Inflammatory macrophage treated with lipopolysaccharide for 4 hours (primary cell): ENCODE results near the gene ACVR1.
"Not testable (repeated sequence)": the region's sequence is repeated elsewhere in the genome, so short reads cannot be mapped to it uniquely, and the experiment has no call there.

Experiments
- DNase-seq: peaks from one replicate; pipeline ENCODE4 v3.0.0-alpha.2; 2020

The ACVR1 gene

GRCh38 chr2:157787364-157787938 lies 88.7 kb downstream of the ACVR1 start:
- no peak for DNase-seq

- DNase-seq = no peak
Observed at GRCh38 chr2:157786663-157787363, 89.3 kb downstream of the ACVR1 start.

- DNase-seq = no peak
Observed at GRCh38 chr2:157785866-157786662, 90.1 kb downstream of the ACVR1 start.

- no peak for DNase-seq
Observed at GRCh38 chr2:157785200-157785599, 90.9 kb downstream of the ACVR1 start.

GRCh38 chr2:157784823-157785175 lies 91.3 kb downstream of the ACVR1 start:
- DNase-seq = no peak

GRCh38 chr2:157784169-157784822 lies 91.8 kb downstream of the ACVR1 start:
- no peak for DNase-seq

GRCh38 chr2:157783245-157783644 lies 92.9 kb downstream of the ACVR1 start:
- DNase-seq = no peak

GRCh38 chr2:157782057-157782845 lies 93.9 kb downstream of the ACVR1 start:
- peak; percentile 5 for DNase-seq

GRCh38 chr2:157780211-157780610 lies 95.9 kb downstream of the ACVR1 start:
- DNase-seq = no peak

- DNase-seq = no peak
Observed at GRCh38 chr2:157779794-157780193, 96.3 kb downstream of the ACVR1 start.

GRCh38 chr2:157777427-157777826 lies 98.7 kb downstream of the ACVR1 start:
- DNase-seq = peak; percentile 58

GRCh38 chr2:157771234-157771633 lies 104.9 kb downstream of the ACVR1 start:
- DNase-seq = no peak

GRCh38 chr2:157769856-157770255 lies 106.3 kb downstream of the ACVR1 start:
- DNase-seq = no peak

GRCh38 chr2:157764386-157764785 lies 111.7 kb downstream of the ACVR1 start:
- DNase-seq = no peak

GRCh38 chr2:157761520-157761919 lies 114.6 kb downstream of the ACVR1 start:
- DNase-seq = no peak

GRCh38 chr2:157760949-157761348 lies 115.2 kb downstream of the ACVR1 start:
- no peak for DNase-seq

GRCh38 chr2:157759855-157760254 lies 116.3 kb downstream of the ACVR1 start:
- no peak for DNase-seq

GRCh38 chr2:157758586-157758985 lies 117.5 kb downstream of the ACVR1 start:
- DNase-seq = no peak

- DNase-seq = no peak
Observed at GRCh38 chr2:157757500-157757899, 118.6 kb downstream of the ACVR1 start.

- DNase-seq = not testable (repeated sequence)
Observed at GRCh38 chr2:157756447-157756846, 119.7 kb downstream of the ACVR1 start.

- no peak for DNase-seq
Observed at GRCh38 chr2:157751462-157752058, 124.6 kb downstream of the ACVR1 start.

GRCh38 chr2:157749684-157750083 lies 126.4 kb downstream of the ACVR1 start:
- DNase-seq = no peak
